Heart left ventricle (tissue), 16 donors: ENCODE measurements around the gene OR13C2. TPM values are rescaled to one million over a fixed set of nuclear protein-coding genes. Genes with fewer than 3 reads are reported as not detected.

Source experiments
- ATAC-seq, 4 donors: fragments of 200-7000 bp; cut with Tn5 transposase; one replicate each; pipeline ENCODE4 v1.9.1; 2020 to 2022; ENCODE audit warnings: moderate library complexity in 4 of 4, mild to moderate bottlenecking in 3 of 4, moderate number of reproducible peaks in 1 of 4
- DNase-seq, 5 donors: peaks; one replicate each; pipeline ENCODE4 v3.0.0-alpha.2; 2020
- H3K27ac ChIP-seq, 12 donors: fragments of 200-600 bp; sonication (generic) in 4 of 12; one replicate each; pipeline versions ENCODE4 v1.5.0 to v1.8.0; 2016 to 2022; ENCODE audit warnings: mild to moderate bottlenecking in 2 of 12
- H3K27me3 ChIP-seq, 9 donors: fragments of 200-600 bp; sonication (generic) in 2 of 9; one replicate each; pipeline versions ENCODE4 v1.5.1 to v1.8.0; 2016 to 2022; ENCODE audit warnings: mild to moderate bottlenecking in 3 of 9
- H3K36me3 ChIP-seq, 9 donors: fragments of 200-600 bp; sonication (generic) in 2 of 9; one replicate each; pipeline versions ENCODE4 v1.5.0 to v1.8.0; 2018 to 2022; ENCODE audit warnings: mild to moderate bottlenecking in 2 of 9
- H3K4me1 ChIP-seq, 12 donors: fragments of 200-600 bp; sonication (generic) in 4 of 12; one replicate each; pipeline versions ENCODE4 v1.5.0 to v1.8.0; 2016 to 2022; ENCODE audit warnings: mild to moderate bottlenecking in 3 of 12
- H3K4me3 ChIP-seq, 12 donors: fragments of 200-600 bp; sonication (generic) in 4 of 12; one replicate each; pipeline versions ENCODE4 v1.5.0 to v1.8.0; 2017 to 2022; ENCODE audit warnings: mild to moderate bottlenecking in 9 of 12, moderate library complexity in 4 of 12
- H3K9me3 ChIP-seq, 12 donors: fragments of 200-600 bp; sonication (generic) in 4 of 12; one replicate each; pipeline versions ENCODE4 v1.5.0 to v1.8.0; 2016 to 2022; ENCODE audit warnings: mild to moderate bottlenecking in 1 of 12
- CTCF ChIP-seq, 12 donors: fragments of 200-600 bp; sonication (generic) in 4 of 12; IDR thresholded peaks; one replicate each; pipeline versions ENCODE4 v1.5.0 to v1.8.0; 2018 to 2022; ENCODE audit warnings: antibody characterized with exemption in 12 of 12, mild to moderate bottlenecking in 5 of 12
- POLR2A ChIP-seq, 2 donors: fragments of 450-650 bp; IDR thresholded peaks; one replicate each; pipeline ENCODE4 v1.6.1; 2017; ENCODE audit warnings: antibody characterized with exemption in 2 of 2, mild to moderate bottlenecking in 2 of 2, moderate library complexity in 2 of 2
- WGBS, 4 donors: extraction: QIAGEN DNeasy Blood & Tissue Kit in 2 of 4; methylation state at CpG; one replicate each; pipeline versions ENCODE4 v1.1.5 to v1.1.7; 2013 to 2018; 5-methylcytosine and 5-hydroxymethylcytosine counted together
- intact Hi-C, 10 donors: fragments of 100-400 bp; cut with DNase I; formaldehyde crosslinking; loops; one replicate each; pipeline versions ENCODE4 v1.11.1 to v1.14.2; 2022
- polyA plus RNA-seq, 2 donors: library from polyadenylated mRNA; stranded (reverse); fragments of 200-250 nt; gene quantifications; one replicate each; pipeline ENCODE4 v1.2.3, GENCODE V29; 2013
- total RNA-seq, 9 donors: library from RNA; depleted of rRNA in 2 of 9; stranded (reverse); fragments of >200 nt in 2 of 9; fragmentation: NEBNext Ultra II Directional in 3 of 9; extraction: Animal tissue kit (Norgen Biotek cat#: 25700) in 3 of 9; gene quantifications; one replicate each; pipeline versions ENCODE4 v1.1.0 to v1.2.4, GENCODE V29; 2016 to 2023
- donor health status: ischemic (EF 13 %, LVEDD 7.1; RV severe dilation, severe dysfunction).
- donor health status: healthy with polysubstance abuse.
- donor health status: DM: no; HTN: yes; CAD: no.
- donor health status: DM: no; HTN: no; CAD: no.
- donor health status: ischemic (EF 25% LVEDD 6.9; RV normal size, moderate dysfunction).
- donor health status: ischemic (EF 25% LVEDD 5.7; RV mildly dilated, moderate dysfunction).
- donor health status: healthy.
- donor health status: DM: yes; HTN: yes; CAD: no.
- donor health status: ischemic (EF 35%, LVEDD 5.7; RV mildly dilated, moderate dysfunction).
- donor health status: nonischemic (EF 11% LVEDD 7.7; RV severe dilation, severe dysfunction).
- donor health status: DM: yes; HTN: yes; CAD: no.
- donor health status: PGD.
- donor health status: ischemic (EF 29% LVEDD 5.4; RV normal size, mild dysfunction).
- donor health status: nonischemic (EF 23%, LVEDD 6.1; RV moderate dilation, normal function).

Gene OR13C2
- total and polyA plus RNA-seq, 11 donors: 0.25 TPM; not detected in 10

DNA sequence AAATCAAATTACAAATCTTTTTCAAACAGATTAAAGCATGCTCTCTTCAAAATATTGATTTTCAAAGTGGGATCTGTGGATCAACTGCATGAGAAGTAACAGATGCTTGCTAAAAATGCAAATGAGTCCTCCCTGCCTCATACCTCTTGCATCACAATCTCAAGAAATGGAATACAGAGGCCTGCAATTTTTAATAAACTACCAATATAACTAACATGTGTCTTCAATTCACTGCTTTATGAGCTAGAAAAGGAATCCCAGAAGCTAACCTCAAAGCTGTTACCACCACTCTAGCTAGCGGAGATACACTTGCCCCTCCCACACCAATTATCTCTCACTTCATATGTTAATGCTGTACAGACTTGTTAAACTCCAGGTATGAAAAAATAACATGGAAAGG, 15.8 kb downstream of the OR13C2 start:
- Histone ChIP-seq H3K4me3 (no peak overlapping the region), H3K4me1 (no peaks in the 10 kb centered on the region), H3K9me3 (peaks cover 0 to 14% (median 0%) of the 10 kb centered on the region in 12 donors), H3K36me3 (no peaks in the 10 kb centered on the region), H3K27ac (no peak overlapping the region), H3K27me3 (no peaks in the 10 kb centered on the region)
- DNase-seq (no peak), ATAC-seq (no peak)
- intact Hi-C loops: no loop called here
- WGBS, 4 donors: 0 to 72% (median 30%) methylated on average over 1 of the region's 1 CpG
- no peak for TF ChIP-seq CTCF (IDR thresholded peaks at IDR 0.05)
- no peak for TF ChIP-seq POLR2A (IDR thresholded peaks at IDR 0.05)

DNA sequence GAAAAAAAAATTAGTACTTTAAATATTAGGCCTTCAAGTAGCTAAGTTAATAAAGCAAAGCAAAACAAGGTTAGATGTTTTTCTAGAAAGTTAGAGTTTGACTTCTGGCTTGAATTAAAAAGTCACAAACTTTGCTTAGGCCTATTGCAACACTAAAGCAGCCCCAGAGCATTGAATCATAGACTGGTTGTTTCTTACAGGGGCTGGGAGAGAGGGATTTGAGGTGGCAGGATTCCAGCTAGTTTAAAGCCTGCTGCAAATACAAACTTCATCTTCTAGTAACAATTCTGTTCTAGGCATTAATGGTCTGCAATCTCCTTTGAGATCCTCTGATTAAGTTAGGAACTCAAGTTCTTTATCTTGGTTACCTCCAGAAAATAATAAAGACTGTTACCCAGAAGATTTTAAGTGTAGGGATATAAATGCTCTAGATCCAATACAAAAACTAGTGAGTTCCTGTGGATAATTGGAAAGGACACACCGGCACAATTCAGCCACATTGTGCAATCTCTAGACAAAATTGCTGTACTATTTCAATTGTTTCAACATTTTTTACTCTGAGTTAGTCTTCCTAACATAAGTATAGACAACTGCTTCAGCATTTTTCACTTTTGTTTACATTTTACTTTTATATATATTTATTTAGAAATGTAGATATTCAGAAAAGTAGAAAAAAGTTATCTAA, 18.8 kb downstream of the OR13C2 start:
- Histone ChIP-seq H3K27ac (no peak overlapping the region), H3K27me3 (no peaks in the 10 kb centered on the region), H3K9me3 (no peaks in the 10 kb centered on the region), H3K4me1 (no peaks in the 10 kb centered on the region), H3K36me3 (no peaks in the 10 kb centered on the region), H3K4me3 (no peak overlapping the region)
- ATAC-seq (peak in 2 of 4 donors; percentile 50 to 74), DNase-seq (no peak)
- TF ChIP-seq CTCF (IDR thresholded peaks at IDR 0.05): no peak
- no peak for TF ChIP-seq POLR2A (IDR thresholded peaks at IDR 0.05)
- intact Hi-C loops: no loop called here
- 0 to 87% (median 39%) methylated on average over 1 of the region's 1 CpG for WGBS, 4 donors

- no peak for DNase-seq
- intact Hi-C loops: no loop called here
- no peaks in the 10 kb centered on the region for H3K27me3 ChIP-seq
- no peaks in the 10 kb centered on the region for H3K36me3 ChIP-seq
- 81 to 90% (median 86%) methylated on average over 1 of the region's 1 CpG for WGBS, 4 donors
- H3K4me3 ChIP-seq: no peak overlapping the region
- H3K9me3 ChIP-seq: no peaks in the 10 kb centered on the region
- no peak overlapping the region for H3K27ac ChIP-seq
- no peaks in the 10 kb centered on the region for H3K4me1 ChIP-seq
- ATAC-seq: no peak
- TF ChIP-seq POLR2A (IDR thresholded peaks at IDR 0.05): no peak
- TF ChIP-seq CTCF (IDR thresholded peaks at IDR 0.05): no peak
These were observed 24.9 kb downstream of the OR13C2 start for GRCh38 chr9:104580562-104580961.

DNA sequence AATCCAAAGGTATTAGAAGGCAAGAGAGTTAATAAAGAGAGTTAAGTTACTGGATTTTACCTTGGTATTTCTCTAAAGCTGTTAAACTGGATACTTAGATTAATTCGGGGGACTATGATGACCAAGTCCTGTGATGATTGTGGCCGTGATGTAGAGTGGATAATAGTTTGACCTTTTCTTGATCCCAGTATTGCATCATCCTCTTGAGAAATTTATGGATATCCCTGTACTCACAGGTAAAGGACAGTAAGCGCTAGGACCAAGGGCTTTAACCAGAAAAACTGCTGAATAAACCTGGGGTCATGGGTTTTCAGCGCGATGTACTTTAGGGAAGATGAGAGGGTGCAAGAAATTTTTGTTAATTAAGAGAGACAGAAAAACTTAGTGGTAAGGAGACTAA, 28.2 kb downstream of the OR13C2 start:
- intact Hi-C loops: no loop called here
- ATAC-seq (no peak), DNase-seq (no peak)
- no peaks in the 10 kb centered on the region for H3K4me1 ChIP-seq
- H3K27me3 ChIP-seq: no peaks in the 10 kb centered on the region
- no peaks in the 10 kb centered on the region for H3K36me3 ChIP-seq
- H3K27ac ChIP-seq: no peak overlapping the region
- WGBS, 4 donors: 78 to 86% (median 83%) methylated on average over 5 of the region's 5 CpGs
- TF ChIP-seq CTCF (IDR thresholded peaks at IDR 0.05) (no peak), POLR2A (IDR thresholded peaks at IDR 0.05) (no peak)
- H3K4me3 ChIP-seq: no peak overlapping the region
- peaks cover 0 to 12% (median 0%) of the 10 kb centered on the region in 12 donors for H3K9me3 ChIP-seq
